ENCODE results near the gene PRPF38A. TPM values are rescaled to one million over a fixed set of nuclear protein-coding genes. Genes with fewer than 3 reads are reported as not detected.

Gene PRPF38A
- total and polyA plus RNA-seq, 4 donors, result 13.6 to 37.9 (median 27.6) TPM

DNA sequence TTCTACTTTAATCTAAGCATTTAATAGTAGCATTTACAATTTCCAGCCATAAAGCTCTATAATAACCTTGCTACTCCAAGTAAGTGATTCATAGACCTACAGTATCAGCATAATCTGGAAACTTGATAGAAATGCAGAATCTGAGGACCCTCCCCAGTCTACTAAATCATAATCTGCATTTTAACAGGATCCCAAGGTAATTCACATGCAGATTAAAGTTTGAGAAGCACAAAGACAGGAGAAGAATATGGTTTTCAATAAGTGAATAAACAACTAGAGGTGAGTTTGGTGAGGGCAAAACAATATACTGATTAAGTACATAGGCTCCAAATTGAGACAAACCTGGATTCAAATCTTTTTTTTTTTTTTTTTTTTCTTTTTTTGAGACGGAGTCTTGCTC lies 57.4 kb downstream of the PRPF38A start:
- Histone ChIP-seq H3K4me1 (ENCODE audit: control insufficient read depth in 5 of 5, insufficient read depth in 5 of 5, low read length in 5 of 5) (no peaks in the 10 kb centered on the region), H3K27ac (ENCODE audit: low read depth in 1 of 2, low read length in 1 of 2) (no peak overlapping the region), H3K4me3 (no peak overlapping the region), H3K9ac (ENCODE audit: insufficient read depth in 1 of 2, low read length in 2 of 2) (no peak overlapping the region), H3K36me3 (ENCODE audit: control insufficient read depth in 4 of 4, insufficient read depth in 4 of 4, low read length in 4 of 4) (peaks cover 8 to 15% (median 9%) of the 10 kb centered on the region in 4 donors), H3K27me3 (ENCODE audit: control insufficient read depth in 3 of 3, insufficient read depth in 3 of 3, low read length in 2 of 3) (no peaks in the 10 kb centered on the region), H3K9me3 (ENCODE audit: control insufficient read depth in 4 of 4, insufficient read depth in 3 of 4, low read length in 3 of 4) (no peaks in the 10 kb centered on the region)
- WGBS, 2 donors, result 93 to 100% methylated on average over 1 of the region's 1 CpG
- no peak for TF ChIP-seq CTCF (IDR thresholded peaks at IDR 0.05; ENCODE audit: control extremely low read depth, extremely low read depth)
- no peak for DNase-seq
- ATAC-seq (ENCODE audit: insufficient read depth, low FRiP score), result no peak

GRCh38 chr1:52463891-52464290 lies 59.5 kb downstream of the PRPF38A start:
- no peaks in the 10 kb centered on the region for H3K4me1 ChIP-seq (ENCODE audit: control insufficient read depth in 5 of 5, insufficient read depth in 5 of 5, low read length in 5 of 5)
- no peaks in the 10 kb centered on the region for H3K27me3 ChIP-seq (ENCODE audit: control insufficient read depth in 3 of 3, insufficient read depth in 3 of 3, low read length in 2 of 3)
- no peak for TF ChIP-seq CTCF (IDR thresholded peaks at IDR 0.05; ENCODE audit: control extremely low read depth, extremely low read depth)
- H3K9ac ChIP-seq (ENCODE audit: insufficient read depth in 1 of 2, low read length in 2 of 2), result no peak overlapping the region
- 97 to 98% methylated on average over 5 of the region's 5 CpGs for WGBS, 2 donors
- H3K4me3 ChIP-seq, result no peak overlapping the region
- H3K9me3 ChIP-seq (ENCODE audit: control insufficient read depth in 4 of 4, insufficient read depth in 3 of 4, low read length in 3 of 4), result no peaks in the 10 kb centered on the region
- DNase-seq (no peak), ATAC-seq (ENCODE audit: insufficient read depth, low FRiP score) (no peak)
- H3K27ac ChIP-seq (ENCODE audit: low read depth in 1 of 2, low read length in 1 of 2), result no peak overlapping the region
- H3K36me3 ChIP-seq (ENCODE audit: control insufficient read depth in 4 of 4, insufficient read depth in 4 of 4, low read length in 4 of 4), result peaks cover 9 to 11% (median 9%) of the 10 kb centered on the region in 4 donors

DNA sequence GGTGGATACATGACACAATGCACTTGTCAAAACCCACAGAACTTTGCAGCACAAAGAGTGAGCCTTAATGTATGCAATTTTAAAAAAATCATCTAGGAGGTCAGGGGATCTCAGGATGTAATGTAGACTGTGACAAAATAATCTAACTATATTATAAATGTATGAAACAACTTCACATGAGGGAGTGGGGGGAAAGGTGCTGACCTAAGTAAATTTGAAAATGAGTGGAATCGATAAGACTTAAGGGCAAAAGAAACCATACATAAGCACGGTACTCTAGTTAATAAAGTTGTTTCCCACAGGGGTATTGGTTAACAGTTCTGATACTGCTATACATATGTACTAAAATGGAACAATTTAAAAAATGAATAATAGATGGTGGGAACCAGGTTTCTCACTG lies 64.7 kb downstream of the PRPF38A start:
- 94 to 99% methylated on average over 2 of the region's 2 CpGs for WGBS, 2 donors
- no peak for TF ChIP-seq CTCF (IDR thresholded peaks at IDR 0.05; ENCODE audit: control extremely low read depth, extremely low read depth)
- Histone ChIP-seq H3K9ac (ENCODE audit: insufficient read depth in 1 of 2, low read length in 2 of 2) (no peak overlapping the region), H3K27me3 (ENCODE audit: control insufficient read depth in 3 of 3, insufficient read depth in 3 of 3, low read length in 2 of 3) (no peaks in the 10 kb centered on the region), H3K36me3 (ENCODE audit: control insufficient read depth in 4 of 4, insufficient read depth in 4 of 4, low read length in 4 of 4) (peaks cover 0 to 7% (median 5%) of the 10 kb centered on the region in 4 donors), H3K4me3 (no peak overlapping the region), H3K4me1 (ENCODE audit: control insufficient read depth in 5 of 5, insufficient read depth in 5 of 5, low read length in 5 of 5) (no peaks in the 10 kb centered on the region), H3K27ac (ENCODE audit: low read depth in 1 of 2, low read length in 1 of 2) (no peak overlapping the region), H3K9me3 (ENCODE audit: control insufficient read depth in 4 of 4, insufficient read depth in 3 of 4, low read length in 3 of 4) (no peaks in the 10 kb centered on the region)
- DNase-seq (no peak), ATAC-seq (ENCODE audit: insufficient read depth, low FRiP score) (no peak)

Other genes with a start within 250 kb of the PRPF38A start
- 10 to 100 TPM; 21.1 to 54.6 TPM for gene CC2D1B, start 38.4 kb upstream of the PRPF38A start, total RNA-seq
- gene CC2D1B, start 38.4 kb upstream of the PRPF38A start, polyA plus RNA-seq, result 10 to 100 TPM; 34.6 to 35.0 TPM
- 1 to 10 TPM; 2.3 to 2.5 TPM for gene ORC1, start 179 bp upstream of the PRPF38A start, total RNA-seq
- 1 to 10 TPM in 1 of 2 donors, under 1 TPM in 1; 0.59 to 1.1 TPM for gene ORC1, start 179 bp upstream of the PRPF38A start, polyA plus RNA-seq
- 100 to 1,000 TPM in 1 of 2 donors, 10 to 100 TPM in 1; 37.2 to 142 TPM for gene TUT4, start 148.5 kb downstream of the PRPF38A start, total RNA-seq
- gene TUT4, start 148.5 kb downstream of the PRPF38A start, polyA plus RNA-seq, result 10 to 100 TPM; 16.4 to 19.9 TPM
- 10 to 100 TPM in 1 of 2 donors, 1 to 10 TPM in 1; 7.3 to 61.4 TPM for gene GPX7, start 197.8 kb downstream of the PRPF38A start, total RNA-seq
- 10 to 100 TPM; 11.5 to 12.7 TPM for gene GPX7, start 197.8 kb downstream of the PRPF38A start, polyA plus RNA-seq
- gene SHISAL2A, start 228.6 kb downstream of the PRPF38A start, total RNA-seq, result 1 to 10 TPM; 1.7 to 2.2 TPM
- gene SHISAL2A, start 228.6 kb downstream of the PRPF38A start, polyA plus RNA-seq, result 1 to 10 TPM in 1 of 2 donors, under 1 TPM in 1; 0.79 to 2.6 TPM